DND-41 (cell line): ENCODE measurements around the gene RCBTB1.
A peak's percentile ranks its signal among the peaks of the same experiment; 100 is the strongest.

ENCODE experiments used
- ATAC-seq: fragments of 200-7000 bp; cut with Tn5 transposase; 3 replicates; pipeline ENCODE4 v1.9.1; 2021; ENCODE audit warnings: low read depth; ENCODE audit not compliant: insufficient read depth
- DNase-seq: peaks from one replicate; pipeline ENCODE4 v3.0.0-alpha.2; 2020
- H2AFZ ChIP-seq: 2 replicates; pipeline ENCODE4 v1.6.0; 2012; ENCODE audit warnings: low read depth, low read length
- H3K27ac ChIP-seq: 2 replicates; pipeline ENCODE4 v1.5.1; 2012; ENCODE audit warnings: low read length, inconsistent platforms
- H3K27me3 ChIP-seq: fragments of 200-600 bp; sonication (generic); 2 replicates; pipeline ENCODE4 v1.6.0; 2012; ENCODE audit warnings: low read length, mild to moderate bottlenecking, inconsistent platforms; ENCODE audit not compliant: insufficient read depth, poor library complexity
- H3K36me3 ChIP-seq: 2 replicates; pipeline ENCODE4 v1.5.1; 2012; ENCODE audit warnings: low read length, inconsistent platforms; ENCODE audit not compliant: insufficient read depth
- H3K4me1 ChIP-seq: 2 replicates; pipeline ENCODE4 v1.5.1; 2012; ENCODE audit warnings: mild to moderate bottlenecking, low read length; ENCODE audit not compliant: insufficient read depth
- H3K4me2 ChIP-seq: 2 replicates; pipeline ENCODE4 v1.6.0; 2012; ENCODE audit warnings: mild to moderate bottlenecking, moderate library complexity, low read length, inconsistent platforms; ENCODE audit not compliant: insufficient read depth
- H3K4me3 ChIP-seq, 2 experiments: fragments of 200-600 bp in 1 of 2; shearing (Covaris generic) in 1 of 2; 2 replicates each; pipeline ENCODE4 v1.5.1; 2012 to 2016; ENCODE audit warnings: inconsistent platforms in 2 of 2, low read length in 2 of 2, mild to moderate bottlenecking in 2 of 2, low read depth in 1 of 2, moderate library complexity in 1 of 2
- H3K79me2 ChIP-seq: 2 replicates; pipeline ENCODE4 v1.6.0; 2012; ENCODE audit warnings: low read length, inconsistent platforms; ENCODE audit not compliant: insufficient read depth
- H3K9ac ChIP-seq: 2 replicates; pipeline ENCODE4 v1.6.0; 2012; ENCODE audit warnings: low read depth, mild to moderate bottlenecking, inconsistent platforms, low read length, moderate library complexity
- H3K9me3 ChIP-seq: 2 replicates; pipeline ENCODE4 v1.5.1; 2012; ENCODE audit warnings: low read length, moderate library complexity, mild to moderate bottlenecking, inconsistent platforms; ENCODE audit not compliant: insufficient read depth, severe bottlenecking
- H4K20me1 ChIP-seq: 2 replicates; pipeline ENCODE4 v1.6.0; 2012; ENCODE audit warnings: low read length; ENCODE audit not compliant: insufficient read depth
- CTCF ChIP-seq: IDR thresholded peaks from 2 replicates; pipeline ENCODE4 v1.5.1; 2012; ENCODE audit warnings: borderline replicate concordance, low read length, moderate library complexity, mild to moderate bottlenecking; ENCODE audit not compliant: poor library complexity, severe bottlenecking; ENCODE audit errors: extremely low read depth
- EZH2 ChIP-seq: IDR thresholded peaks from 3 replicates; pipeline ENCODE4 v1.6.1; 2012; ENCODE audit warnings: borderline replicate concordance, low read depth, mild to moderate bottlenecking, moderate library complexity, low read length, inconsistent platforms; ENCODE audit not compliant: severe bottlenecking

The RCBTB1 gene

GRCh38 chr13:49587311-49587847 lies 2.0 kb upstream of the RCBTB1 start:
- Histone ChIP-seq H3K9ac (no peak overlapping the region), H3K4me1 (peaks cover 31% of the 10 kb centered on the region), H3K27me3 (no peaks in the 10 kb centered on the region), H3K4me3 (no peak overlapping the region), H2AFZ (peak overlapping the region; percentile 4; the same call in 1 of the 2 replicates), H3K79me2 (peaks cover 29% of the 10 kb centered on the region), H3K27ac (no peak overlapping the region), H3K36me3 (peaks cover 8% of the 10 kb centered on the region), H3K4me2 (no peak overlapping the region), H4K20me1 (no peaks in the 10 kb centered on the region), H3K9me3 (no peaks in the 10 kb centered on the region)
- TF ChIP-seq EZH2 (no peak), CTCF (no peak)
- ATAC-seq: no peak
- no peak for DNase-seq

GRCh38 chr13:49586717-49587116 lies 1.4 kb upstream of the RCBTB1 start:
- no peak for TF ChIP-seq EZH2
- no peak for TF ChIP-seq CTCF
- Histone ChIP-seq H3K4me2 (0 out of 2 replicates have a peak overlapping the region, but pooled peaks have one; percentile 78), H3K27ac (no peak overlapping the region)

GRCh38 chr13:49584771-49585182 lies 581 bp downstream of the RCBTB1 start:
- Histone ChIP-seq H3K27ac (peak overlapping the region; percentile 77), H3K4me2 (peak overlapping the region; percentile 78), H3K36me3 (peaks cover 22% of the 10 kb centered on the region), H3K9ac (peak overlapping the region; percentile 96), H3K9me3 (no peaks in the 10 kb centered on the region), H3K79me2 (peaks cover 30% of the 10 kb centered on the region), H3K4me1 (peaks cover 34% of the 10 kb centered on the region), H2AFZ (peak overlapping the region; percentile 97), H3K27me3 (no peaks in the 10 kb centered on the region), H3K4me3 (peak overlapping the region; percentile 93 to 94), H4K20me1 (no peaks in the 10 kb centered on the region)
- DNase-seq (peak; percentile 11), ATAC-seq (peak; percentile 16)
- no peak for TF ChIP-seq CTCF
- TF ChIP-seq EZH2: no peak

More at GRCh38 chr13:49586717-49587116, 1.4 kb upstream of the RCBTB1 start:
- no peaks in the 10 kb centered on the region for H3K9me3 ChIP-seq
- H3K79me2 ChIP-seq: peaks cover 30% of the 10 kb centered on the region
- H3K4me3 ChIP-seq: no peak overlapping the region
- ATAC-seq: no peak
- peak overlapping the region; percentile 97 for H2AFZ ChIP-seq
- H3K9ac ChIP-seq: no peak overlapping the region
- H3K36me3 ChIP-seq: peaks cover 12% of the 10 kb centered on the region
- no peaks in the 10 kb centered on the region for H3K27me3 ChIP-seq
- DNase-seq: no peak
- H4K20me1 ChIP-seq: no peaks in the 10 kb centered on the region
- H3K4me1 ChIP-seq: peaks cover 31% of the 10 kb centered on the region
